MG63 (cell line): ENCODE measurements around the gene LGR4. TPM values are rescaled to one million over a fixed set of nuclear protein-coding genes. Genes with fewer than 3 reads are reported as not detected.
"Not testable (repeated sequence)": the region's sequence is repeated elsewhere in the genome, so short reads cannot be mapped to it uniquely, and the experiment has no call there.

Source experiments
- DNase-seq: peaks from one replicate; pipeline ENCODE4 v3.0.0-alpha.2; 2020
- H3K27me3 ChIP-seq: fragments of 250-450 bp; sonication (Bioruptor Pico); 2 replicates; pipeline ENCODE4 v1.5.1; 2020; ENCODE audit warnings: mild to moderate bottlenecking, moderate library complexity
- H3K36me3 ChIP-seq: fragments of 250-450 bp; sonication (Bioruptor Pico); 2 replicates; pipeline ENCODE4 v1.5.1; 2020; ENCODE audit warnings: mild to moderate bottlenecking, moderate library complexity
- H3K4me3 ChIP-seq: fragments of 250-450 bp; sonication (Bioruptor Pico); 2 replicates; pipeline ENCODE4 v1.5.1; 2020; ENCODE audit warnings: mild to moderate bottlenecking, moderate library complexity
- H3K9me3 ChIP-seq: fragments of 250-450 bp; sonication (Bioruptor Pico); 2 replicates; pipeline ENCODE4 v1.5.1; 2020; ENCODE audit warnings: mild to moderate bottlenecking, moderate library complexity
- total RNA-seq: library from RNA; depleted of rRNA; stranded (reverse); fragments of >200 nt; shearing (Covaris generic); gene quantifications from 2 replicates; pipeline ENCODE4 v1.2.3, GENCODE V29; 2014; ENCODE audit warnings: low replicate concordance

The LGR4 gene
- total RNA-seq, 1 experiment from 2014 or later: 7.7 TPM

GRCh38 chr11:27361649-27362431 is 110.8 kb downstream of the LGR4 start:
- DNase-seq: no peak
- Histone ChIP-seq H3K36me3 (0 out of 2 replicates have a peak, but pooled peaks cover 3% of the 10 kb centered on the region), H3K4me3 (peak overlapping the region; percentile 76), H3K27me3 (no peaks in the 10 kb centered on the region), H3K9me3 (no peaks in the 10 kb centered on the region)

- DNase-seq: no peak
- Histone ChIP-seq H3K4me3 (no peak overlapping the region), H3K27me3 (no peaks in the 10 kb centered on the region), H3K36me3 (0 out of 2 replicates have a peak, but pooled peaks cover 3% of the 10 kb centered on the region), H3K9me3 (no peaks in the 10 kb centered on the region)
These were observed 114.3 kb downstream of the LGR4 start for GRCh38 chr11:27358296-27358695.

- Histone ChIP-seq H3K36me3 (0 out of 2 replicates have a peak, but pooled peaks cover 3% of the 10 kb centered on the region), H3K27me3 (no peaks in the 10 kb centered on the region), H3K9me3 (no peaks in the 10 kb centered on the region), H3K4me3 (no peak overlapping the region)
- no peak for DNase-seq
These were observed 115.3 kb downstream of the LGR4 start for GRCh38 chr11:27357250-27357649.

GRCh38 chr11:27356624-27357222 is 115.9 kb downstream of the LGR4 start:
- Histone ChIP-seq H3K4me3 (no peak overlapping the region), H3K27me3 (no peaks in the 10 kb centered on the region), H3K9me3 (no peaks in the 10 kb centered on the region), H3K36me3 (0 out of 2 replicates have a peak, but pooled peaks cover 3% of the 10 kb centered on the region)
- DNase-seq: no peak

GRCh38 chr11:27355575-27356104 is 117.0 kb downstream of the LGR4 start:
- Histone ChIP-seq H3K4me3 (no peak overlapping the region), H3K9me3 (no peaks in the 10 kb centered on the region), H3K36me3 (no peaks in the 10 kb centered on the region), H3K27me3 (no peaks in the 10 kb centered on the region)
- no peak for DNase-seq

- no peaks in the 10 kb centered on the region for H3K9me3 ChIP-seq
- H3K36me3 ChIP-seq: peaks cover 7% of the 10 kb centered on the region
- no peak for DNase-seq
- H3K27me3 ChIP-seq: no peaks in the 10 kb centered on the region
- H3K4me3 ChIP-seq: no peak overlapping the region
These were observed 118.1 kb downstream of the LGR4 start for GRCh38 chr11:27354359-27354965.

- peaks cover 7% of the 10 kb centered on the region for H3K36me3 ChIP-seq
- no peak overlapping the region for H3K4me3 ChIP-seq
- H3K9me3 ChIP-seq: no peaks in the 10 kb centered on the region
- DNase-seq: no peak
- H3K27me3 ChIP-seq: no peaks in the 10 kb centered on the region
These were observed 118.8 kb downstream of the LGR4 start for GRCh38 chr11:27353593-27354358.

GRCh38 chr11:27352781-27353180 is 119.8 kb downstream of the LGR4 start:
- H3K36me3 ChIP-seq: peaks cover 7% of the 10 kb centered on the region
- DNase-seq: no peak
- no peaks in the 10 kb centered on the region for H3K27me3 ChIP-seq
- H3K4me3 ChIP-seq: no peak overlapping the region
- H3K9me3 ChIP-seq: no peaks in the 10 kb centered on the region

- DNase-seq: no peak
- Histone ChIP-seq H3K27me3 (no peaks in the 10 kb centered on the region), H3K9me3 (no peaks in the 10 kb centered on the region), H3K36me3 (peaks cover 7% of the 10 kb centered on the region), H3K4me3 (no peak overlapping the region)
These were observed 122.1 kb downstream of the LGR4 start for GRCh38 chr11:27350511-27350910.

- no peaks in the 10 kb centered on the region for H3K27me3 ChIP-seq
- H3K4me3 ChIP-seq: no peak overlapping the region
- no peak for DNase-seq
- no peaks in the 10 kb centered on the region for H3K9me3 ChIP-seq
- H3K36me3 ChIP-seq: peaks cover 7% of the 10 kb centered on the region
These were observed 122.7 kb downstream of the LGR4 start for GRCh38 chr11:27349919-27350318.

GRCh38 chr11:27348340-27348873 is 124.2 kb downstream of the LGR4 start:
- Histone ChIP-seq H3K27me3 (no peaks in the 10 kb centered on the region), H3K9me3 (no peaks in the 10 kb centered on the region), H3K4me3 (no peak overlapping the region), H3K36me3 (peaks cover 7% of the 10 kb centered on the region)
- DNase-seq: no peak

GRCh38 chr11:27347359-27348339 is 124.9 kb downstream of the LGR4 start:
- no peaks in the 10 kb centered on the region for H3K9me3 ChIP-seq
- DNase-seq: no peak
- no peak overlapping the region for H3K4me3 ChIP-seq
- H3K27me3 ChIP-seq: no peaks in the 10 kb centered on the region
- H3K36me3 ChIP-seq: peaks cover 7% of the 10 kb centered on the region

GRCh38 chr11:27339941-27340340 is 132.6 kb downstream of the LGR4 start:
- Histone ChIP-seq H3K36me3 (no peaks in the 10 kb centered on the region), H3K9me3 (no peaks in the 10 kb centered on the region), H3K27me3 (no peaks in the 10 kb centered on the region), H3K4me3 (no peak overlapping the region)
- DNase-seq: no peak

GRCh38 chr11:27334764-27335163 is 137.8 kb downstream of the LGR4 start:
- not testable (repeated sequence) for H3K27me3 ChIP-seq, DNase-seq

GRCh38 chr11:27331981-27332380 is 140.6 kb downstream of the LGR4 start:
- Histone ChIP-seq H3K4me3 (no peak overlapping the region), H3K36me3 (no peaks in the 10 kb centered on the region), H3K9me3 (no peaks in the 10 kb centered on the region), H3K27me3 (no peaks in the 10 kb centered on the region)
- DNase-seq: no peak

More at GRCh38 chr11:27334764-27335163, 137.8 kb downstream of the LGR4 start:
- not testable (repeated sequence) for H3K4me3 ChIP-seq, H3K36me3 ChIP-seq, H3K9me3 ChIP-seq
